Measurements from ENCODE around the gene KLK14. TPM values are rescaled to one million over a fixed set of nuclear protein-coding genes. Genes with fewer than 3 reads are reported as not detected.

The KLK14 gene
- polyA plus RNA-seq, 1 experiment, result 0.06 TPM

GRCh38 chr19:51101171-51101865, 18.6 kb upstream of the KLK14 start:
- CTCF ChIA-PET, result no interaction called here
- TF ChIP-seq CTCF (IDR thresholded peaks at IDR 0.05; ENCODE audit: insufficient read depth, low read depth, low read length), result no peak
- H3K36me3 ChIP-seq (ENCODE audit: control insufficient read depth, insufficient read depth, low read length), result peaks cover 14% of the 10 kb centered on the region
- H3K4me3 ChIP-seq (ENCODE audit: low read depth, low read length), result no peak overlapping the region
- no peaks in the 10 kb centered on the region for H3K27me3 ChIP-seq (ENCODE audit: control insufficient read depth, insufficient read depth, low read length)
- no peak for DNase-seq (ENCODE audit: low read depth)
- POLR2A ChIA-PET, result no interaction called here

GRCh38 chr19:51100601-51101000, 17.9 kb upstream of the KLK14 start:
- ChIA-PET CTCF (no interaction called here), POLR2A (no interaction called here)
- no peak for TF ChIP-seq CTCF (IDR thresholded peaks at IDR 0.05; ENCODE audit: insufficient read depth, low read depth, low read length)
- Histone ChIP-seq H3K27me3 (ENCODE audit: control insufficient read depth, insufficient read depth, low read length) (no peaks in the 10 kb centered on the region), H3K4me3 (ENCODE audit: low read depth, low read length) (no peak overlapping the region), H3K36me3 (ENCODE audit: control insufficient read depth, insufficient read depth, low read length) (peaks cover 16% of the 10 kb centered on the region)
- no peak for DNase-seq (ENCODE audit: low read depth)

GRCh38 chr19:51099047-51099382, 16.3 kb upstream of the KLK14 start:
- H3K36me3 ChIP-seq (ENCODE audit: control insufficient read depth, insufficient read depth, low read length), result peaks cover 12% of the 10 kb centered on the region
- no peak overlapping the region for H3K4me3 ChIP-seq (ENCODE audit: low read depth, low read length)
- TF ChIP-seq CTCF (IDR thresholded peaks at IDR 0.05; ENCODE audit: insufficient read depth, low read depth, low read length), result no peak
- DNase-seq (ENCODE audit: low read depth), result no peak
- H3K27me3 ChIP-seq (ENCODE audit: control insufficient read depth, insufficient read depth, low read length), result no peaks in the 10 kb centered on the region
- ChIA-PET CTCF (interaction anchor here (1.1 kb wide), 1 partner anchor 9 kb away, joined by 3 read pairs; no protein-coding TSS in a partner anchor), POLR2A (no interaction called here)

GRCh38 chr19:51098365-51099046, 15.8 kb upstream of the KLK14 start:
- no peak for DNase-seq (ENCODE audit: low read depth)
- no peak overlapping the region for H3K4me3 ChIP-seq (ENCODE audit: low read depth, low read length)
- peaks cover 9% of the 10 kb centered on the region for H3K36me3 ChIP-seq (ENCODE audit: control insufficient read depth, insufficient read depth, low read length)
- ChIA-PET CTCF (no interaction called here), POLR2A (no interaction called here)
- TF ChIP-seq CTCF (IDR thresholded peaks at IDR 0.05; ENCODE audit: insufficient read depth, low read depth, low read length), result no peak
- no peaks in the 10 kb centered on the region for H3K27me3 ChIP-seq (ENCODE audit: control insufficient read depth, insufficient read depth, low read length)

GRCh38 chr19:51097796-51098195, 15.1 kb upstream of the KLK14 start:
- no peak for TF ChIP-seq CTCF (IDR thresholded peaks at IDR 0.05; ENCODE audit: insufficient read depth, low read depth, low read length)
- Histone ChIP-seq H3K36me3 (ENCODE audit: control insufficient read depth, insufficient read depth, low read length) (peaks cover 9% of the 10 kb centered on the region), H3K27me3 (ENCODE audit: control insufficient read depth, insufficient read depth, low read length) (no peaks in the 10 kb centered on the region), H3K4me3 (ENCODE audit: low read depth, low read length) (no peak overlapping the region)
- no peak for DNase-seq (ENCODE audit: low read depth)
- ChIA-PET CTCF (no interaction called here), POLR2A (no interaction called here)
